Measurements from ENCODE around the gene NUP107.
A peak's percentile ranks its signal among the peaks of the same experiment; 100 is the strongest.

The NUP107 gene

DNA sequence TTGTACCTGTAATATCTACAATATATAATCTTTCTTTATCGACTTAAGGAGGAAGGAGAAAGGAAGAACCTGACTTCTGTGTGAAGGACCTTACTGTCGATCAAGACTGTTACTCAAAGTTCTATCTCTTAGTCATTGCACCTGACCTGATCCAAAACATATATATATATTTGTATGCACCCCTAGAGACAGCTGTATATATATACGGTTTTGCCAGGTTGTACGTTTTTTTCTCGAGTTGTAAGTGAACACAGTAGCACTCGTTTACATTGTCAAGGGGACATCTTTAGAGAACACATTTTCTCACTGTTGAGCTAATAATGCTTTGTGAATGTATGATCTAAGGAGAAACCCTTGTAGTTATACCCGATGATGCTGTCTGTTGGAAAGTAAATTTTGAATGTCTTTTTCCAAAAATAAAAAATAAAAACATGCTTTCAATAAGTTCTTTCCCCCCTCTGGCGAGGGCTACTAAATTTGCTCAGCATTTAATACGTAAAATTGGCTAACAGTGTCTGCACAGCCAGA, 58.7 kb downstream of the NUP107 start:
- no peak for DNase-seq

DNA sequence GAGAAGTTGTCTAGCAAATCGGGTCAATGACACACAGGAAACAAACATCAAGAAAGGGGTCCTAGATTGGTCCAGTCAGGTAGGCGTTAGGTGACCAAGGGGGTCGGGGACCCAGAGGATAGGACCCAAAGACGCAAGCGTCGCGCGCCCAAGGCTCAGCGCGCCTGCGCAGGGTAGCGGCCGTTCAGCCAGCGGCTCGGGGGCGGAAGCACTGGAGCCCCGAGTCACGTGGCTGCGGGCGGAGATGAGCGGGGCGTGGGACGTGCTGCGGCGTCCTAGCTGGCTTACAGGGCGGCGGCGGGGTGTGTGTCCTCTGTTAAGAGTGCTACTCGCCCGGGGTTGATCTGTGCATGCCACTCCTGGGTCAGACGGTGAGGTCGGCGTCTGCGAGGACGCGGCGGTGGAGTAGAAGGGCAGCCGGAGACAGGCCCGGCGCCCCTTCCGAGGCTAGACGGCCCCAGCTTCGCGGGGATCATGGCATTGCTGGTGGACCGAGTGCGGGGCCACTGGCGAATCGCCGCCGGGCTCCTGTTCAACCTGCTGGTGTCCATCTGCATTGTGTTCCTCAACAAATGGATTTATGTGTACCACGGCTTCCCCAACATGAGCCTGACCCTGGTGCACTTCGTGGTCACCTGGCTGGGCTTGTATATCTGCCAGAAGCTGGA, 59.3 kb downstream of the NUP107 start, which contains the start of gene SLC35E3:
TSS of gene SLC35E3 (plus strand) at position 273 of the 668 bp plus-strand sequence. CDS start at position 475, 202 bp downstream.
- peak; percentile 96 for DNase-seq

DNA sequence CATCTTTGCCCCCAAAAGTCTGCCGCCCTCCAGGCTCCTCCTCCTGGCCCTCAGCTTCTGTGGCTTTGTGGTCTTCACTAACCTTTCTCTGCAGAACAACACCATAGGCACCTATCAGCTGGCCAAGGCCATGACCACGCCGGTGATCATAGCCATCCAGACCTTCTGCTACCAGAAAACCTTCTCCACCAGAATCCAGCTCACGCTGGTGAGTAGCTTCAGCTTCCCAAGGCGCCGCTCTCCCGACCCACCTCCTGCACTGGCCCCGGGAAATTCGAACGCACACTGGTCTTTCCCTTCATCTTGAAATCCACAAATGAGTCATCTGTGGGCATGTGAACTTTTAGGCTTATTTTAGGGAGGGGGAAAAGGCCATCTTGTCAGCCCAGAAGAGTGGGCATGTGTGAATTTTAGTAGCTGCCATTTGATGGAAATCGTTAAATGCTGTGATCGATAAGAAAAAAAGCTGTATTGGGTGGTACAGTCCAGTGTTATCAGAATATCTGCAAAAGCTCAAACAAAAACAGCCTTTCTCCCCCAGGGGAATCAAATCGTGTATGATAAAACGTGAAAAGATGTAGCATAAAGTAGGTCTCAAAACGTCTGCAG, 59.9 kb downstream of the NUP107 start:
- DNase-seq = peak; percentile 63

DNA sequence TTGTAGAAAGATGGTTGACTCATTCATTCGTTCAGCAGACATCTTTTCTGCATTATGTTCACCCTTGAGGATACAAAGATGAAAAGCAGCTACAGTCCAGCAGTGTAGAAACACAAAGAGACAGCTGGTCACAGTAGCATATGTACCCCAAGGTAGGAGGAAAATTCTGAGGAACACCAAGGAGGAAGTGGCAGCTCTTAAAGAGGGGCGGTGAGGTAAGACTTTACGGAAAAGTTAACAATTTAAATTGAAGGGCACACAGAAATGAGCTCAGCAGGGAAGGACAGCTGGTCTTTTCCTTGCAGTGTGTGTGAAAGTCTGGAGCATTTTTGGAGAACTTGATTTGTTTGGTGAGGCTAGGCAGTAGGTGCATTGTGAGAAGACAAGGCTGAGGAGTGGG, 62.7 kb downstream of the NUP107 start:
- DNase-seq = no peak

DNA sequence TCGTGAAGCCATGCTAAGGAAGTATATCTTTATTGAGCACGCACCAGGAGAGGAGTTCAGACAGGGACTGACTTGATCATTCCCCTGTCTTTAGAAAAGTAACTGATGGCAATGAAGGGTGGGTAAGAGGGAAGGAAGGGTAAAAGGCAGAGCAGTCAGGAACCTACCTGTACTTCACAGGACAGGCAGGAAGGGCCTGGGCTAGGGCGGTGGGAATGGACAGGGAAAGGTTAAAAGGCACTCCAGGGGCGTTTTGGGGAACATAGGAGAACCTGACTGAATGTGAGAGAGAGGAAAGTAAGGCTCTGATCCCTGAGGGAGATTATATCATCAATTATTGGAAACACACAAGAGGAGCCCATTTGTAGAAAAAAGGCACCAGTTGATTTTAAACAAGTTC, 63.1 kb downstream of the NUP107 start:
- no peak for DNase-seq

DNA sequence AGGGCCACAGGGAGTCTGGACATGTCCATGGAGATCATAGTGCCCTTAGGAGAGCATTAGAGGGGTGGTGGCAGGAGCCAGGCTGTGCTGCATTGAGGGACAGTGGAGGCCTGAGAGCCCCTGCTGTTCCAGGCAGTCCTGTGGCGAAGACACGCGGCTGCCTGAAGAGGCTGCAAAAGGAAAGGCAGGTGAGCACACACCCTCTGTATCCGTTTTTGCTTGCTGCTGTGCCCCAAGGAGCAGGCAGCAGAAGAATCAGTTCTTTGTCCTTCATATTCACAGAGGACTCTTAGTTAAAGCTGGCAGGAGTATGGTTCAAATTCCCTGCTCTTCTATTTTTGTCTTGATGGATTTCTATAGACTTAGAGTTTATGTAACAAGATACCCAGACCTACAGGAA, 63.7 kb downstream of the NUP107 start:
- no peak for DNase-seq

DNA sequence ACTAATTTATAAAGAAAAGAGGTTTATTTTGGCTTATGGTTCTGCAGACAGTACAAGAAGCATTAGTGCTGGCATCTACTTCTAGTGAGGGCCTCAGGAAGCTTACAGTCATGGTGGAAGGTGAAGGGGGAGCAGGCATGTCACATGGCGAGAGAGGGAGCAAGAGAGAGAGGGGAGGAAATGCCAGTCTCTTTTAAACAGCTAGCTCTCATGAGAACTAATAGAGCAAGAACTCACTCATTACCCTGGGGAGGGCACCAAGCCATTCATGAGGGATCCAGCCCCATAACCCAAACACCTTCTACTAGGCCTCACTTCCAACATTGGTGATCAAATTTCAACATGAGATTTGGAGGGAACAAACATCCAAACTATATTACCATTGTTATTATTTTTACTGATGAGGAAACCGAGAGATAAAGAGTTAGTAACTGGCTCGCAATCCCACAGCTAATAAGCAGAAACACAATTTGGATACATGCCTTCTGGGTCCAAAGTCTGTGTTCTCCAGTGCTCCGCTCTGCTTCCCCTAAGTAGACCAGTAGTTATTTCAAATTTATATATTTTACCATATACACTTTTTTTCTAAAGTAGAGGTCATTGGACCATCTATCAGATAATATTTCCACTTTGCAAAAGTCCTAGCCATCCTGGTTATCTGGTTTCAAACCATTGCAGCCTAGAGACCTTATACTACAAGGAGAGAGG, 68.9 kb downstream of the NUP107 start:
- DNase-seq = no peak

DNA sequence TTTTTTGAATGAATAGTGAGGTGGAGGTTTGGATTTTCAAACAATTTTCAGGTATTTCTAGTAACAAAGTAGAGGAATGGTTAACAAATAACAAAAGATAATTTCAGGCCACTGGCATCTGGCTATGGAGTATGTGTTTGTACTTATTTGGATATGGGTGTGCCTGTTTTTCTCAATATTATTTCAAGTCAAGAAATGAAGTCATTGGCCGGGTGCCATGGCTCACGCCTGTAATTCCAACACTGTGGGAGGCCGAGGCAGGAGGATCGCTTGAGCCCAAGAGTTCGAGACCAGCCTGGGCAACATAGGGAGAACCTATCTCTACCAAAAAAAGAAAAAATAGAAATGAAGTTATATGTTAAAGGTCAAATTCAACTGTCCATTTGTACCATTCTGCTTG, 73.1 kb downstream of the NUP107 start:
- DNase-seq = no peak

DNA sequence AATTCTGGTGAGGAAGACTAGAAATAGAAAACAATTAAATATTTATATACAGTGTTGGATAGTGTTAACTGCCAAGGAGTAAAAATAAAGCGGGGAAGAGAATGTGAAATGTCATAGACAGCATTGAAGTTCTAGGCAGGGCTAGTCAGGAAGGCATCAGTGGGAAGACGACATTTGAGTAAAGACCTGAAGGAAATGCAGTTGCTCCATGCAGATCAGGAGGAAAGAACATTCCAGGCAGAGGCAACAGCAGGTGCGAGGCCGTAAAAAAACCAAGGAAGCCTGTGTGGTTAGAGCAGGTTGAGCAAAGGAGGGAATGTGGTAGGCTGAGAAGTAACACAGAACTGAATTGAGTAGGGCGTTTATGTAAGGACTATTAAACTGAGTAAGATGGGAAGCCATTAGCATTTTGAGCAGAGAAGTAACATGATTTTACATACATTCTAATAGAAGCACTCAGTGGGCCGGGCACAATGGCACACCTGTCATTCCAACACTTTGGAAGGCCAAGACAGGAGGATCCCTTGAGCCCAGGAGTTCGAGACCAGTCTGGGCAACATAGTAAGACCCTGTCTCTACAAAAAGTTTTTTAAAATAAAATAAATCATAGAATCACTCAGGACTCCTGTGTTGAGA, 74.1 kb downstream of the NUP107 start:
- no peak for DNase-seq

DNA sequence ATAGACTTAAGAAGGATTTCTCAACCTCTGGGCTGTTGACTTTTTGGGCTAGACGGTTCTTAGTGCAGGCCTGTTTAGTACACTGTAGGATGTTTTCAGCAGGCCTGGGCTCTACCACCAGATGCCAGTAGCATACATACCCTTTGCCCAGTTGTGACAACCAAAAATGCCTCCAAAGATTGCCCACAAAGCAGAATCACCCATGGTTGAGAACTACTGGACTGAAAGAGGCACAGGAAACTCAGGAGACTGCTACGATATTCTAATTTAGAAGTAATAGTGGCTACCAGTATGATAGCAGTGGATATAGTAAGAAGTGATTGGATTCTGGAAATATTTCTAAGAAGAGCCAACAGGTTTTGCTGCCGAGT, 74.6 kb downstream of the NUP107 start:
- DNase-seq = no peak

DNA sequence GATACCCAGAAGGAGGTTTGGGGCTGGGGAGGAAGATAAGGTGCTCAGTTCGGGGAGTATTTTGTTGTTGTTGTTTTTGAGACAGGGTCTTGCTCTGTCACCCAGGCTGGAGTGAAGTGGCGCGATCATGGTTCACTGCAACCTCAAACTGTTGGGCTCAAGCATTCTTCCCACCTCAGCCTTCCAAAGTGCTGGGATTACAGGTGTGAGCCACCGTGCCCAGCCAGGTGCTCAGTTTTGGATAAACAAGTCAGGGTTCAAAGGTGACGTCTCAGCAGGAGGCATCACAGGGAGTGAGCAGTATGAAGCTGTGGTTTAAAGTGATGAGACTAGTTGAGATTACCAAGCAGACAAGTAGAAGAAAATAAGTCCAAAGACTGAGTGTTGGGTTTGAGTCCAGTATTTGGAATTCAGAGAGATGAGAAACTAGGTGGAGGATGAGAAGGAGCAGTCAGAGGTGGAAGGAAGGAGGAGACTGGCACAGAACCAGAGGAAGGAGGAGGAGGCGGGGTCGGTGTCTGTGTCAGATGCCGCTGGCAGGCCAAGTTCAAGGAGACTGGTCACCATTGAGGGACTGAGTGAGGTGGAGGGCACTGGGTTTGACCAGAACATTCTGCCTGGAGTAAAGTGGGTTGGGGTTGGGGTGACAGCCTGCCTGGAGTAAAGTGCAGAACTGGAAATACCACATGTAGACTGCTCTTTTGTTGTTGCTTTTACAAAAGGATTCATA, 75.3 kb downstream of the NUP107 start:
- DNase-seq = no peak

DNA sequence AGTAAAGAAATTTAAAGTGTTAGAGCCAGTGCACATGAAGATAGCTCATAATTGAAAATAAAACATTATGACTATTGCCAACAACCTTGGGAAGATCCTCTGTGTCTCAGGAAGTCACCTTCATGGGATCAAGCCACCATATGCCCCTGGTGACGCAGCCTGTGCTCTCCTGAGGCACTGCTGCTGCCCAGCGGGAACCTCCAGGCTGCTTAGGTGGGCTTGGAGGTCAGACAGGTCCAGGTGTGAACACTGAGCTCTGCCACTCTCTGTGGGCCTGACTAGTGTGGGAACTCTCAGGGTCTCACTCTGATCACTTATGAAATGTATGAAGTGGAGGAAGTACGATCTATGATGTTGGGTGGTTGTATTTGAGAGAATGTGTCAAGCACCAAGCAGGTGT, 75.9 kb downstream of the NUP107 start:
- no peak for DNase-seq

DNA sequence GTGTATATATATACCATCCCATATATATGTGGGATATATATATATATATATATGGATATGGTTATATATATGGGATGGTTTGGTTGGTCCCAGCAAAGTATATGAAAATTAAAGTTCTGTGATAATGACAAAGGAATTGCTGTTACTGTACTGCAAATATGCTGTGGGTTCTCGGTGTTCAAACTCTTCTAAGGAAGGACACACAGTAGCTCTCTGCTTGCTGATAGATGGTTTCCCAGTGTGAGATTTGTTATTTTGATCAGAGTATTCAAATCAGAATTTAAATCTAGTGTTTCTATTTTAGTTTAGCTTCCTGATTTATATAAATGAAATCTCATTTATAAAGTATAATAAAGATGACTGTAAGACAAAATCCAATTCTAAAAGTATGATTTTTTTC, 78.9 kb downstream of the NUP107 start:
- DNase-seq = no peak

DNA sequence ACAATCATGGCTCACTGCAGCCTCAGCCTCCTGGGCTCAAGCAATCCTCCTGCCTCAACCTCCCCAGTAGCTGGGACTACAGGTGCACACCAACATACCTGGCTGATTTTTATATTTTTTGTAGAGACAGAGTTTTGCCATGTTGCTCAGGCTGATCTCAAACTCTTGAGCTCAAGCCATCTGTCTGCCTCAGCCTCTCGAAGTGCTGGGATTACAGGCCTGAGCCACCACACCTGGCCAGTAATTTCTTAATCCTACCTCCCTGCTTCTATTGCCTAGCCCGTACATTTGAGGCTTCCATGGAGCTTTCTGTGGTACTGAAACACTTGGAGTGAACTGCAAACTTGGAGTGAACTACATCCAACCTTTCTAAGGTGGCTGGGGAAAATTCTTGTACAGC, 79.9 kb downstream of the NUP107 start:
- no peak for DNase-seq

DNA sequence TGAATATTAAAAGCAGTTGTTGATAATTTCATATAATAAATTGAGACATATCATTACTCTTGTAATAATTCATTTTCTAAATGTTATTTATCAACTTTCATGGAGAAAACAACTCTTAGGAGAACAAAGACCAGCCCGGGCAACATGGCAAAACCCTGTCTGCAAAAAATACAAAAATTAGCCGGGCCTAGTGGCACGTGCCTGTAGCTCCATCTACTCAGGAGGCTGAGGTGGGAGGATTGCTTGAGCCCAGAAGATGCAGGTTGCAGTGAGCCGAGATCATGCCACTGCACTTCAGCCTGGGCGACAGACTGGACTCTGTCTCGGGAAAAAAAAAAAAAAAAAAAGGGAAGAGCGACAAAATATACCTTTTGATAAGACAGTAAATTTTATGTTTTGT, 80.4 kb downstream of the NUP107 start:
- no peak for DNase-seq

DNA sequence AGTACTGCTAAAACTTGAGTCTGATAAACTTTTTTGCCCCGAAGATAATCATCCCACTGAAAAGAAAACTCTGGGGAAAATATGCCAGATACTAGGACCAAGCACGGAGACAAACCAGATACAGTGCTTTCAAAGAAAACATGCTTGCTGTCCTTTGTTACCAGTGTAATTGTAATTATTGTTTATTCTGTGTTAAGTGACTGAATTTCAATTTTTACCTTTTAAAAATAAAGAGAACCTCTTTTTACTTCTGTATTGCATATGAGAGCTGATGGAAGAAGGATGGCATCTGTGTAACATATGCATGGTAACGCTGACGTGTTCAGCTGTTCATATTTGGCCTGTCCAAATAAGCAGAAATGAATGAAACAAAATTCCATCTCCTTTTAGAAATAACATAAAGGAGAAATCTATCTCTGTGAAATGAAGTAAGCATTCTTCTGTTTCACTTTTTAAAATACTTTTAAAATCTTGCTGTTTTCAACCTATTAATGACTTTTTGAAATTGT, 81.7 kb downstream of the NUP107 start:
- DNase-seq = no peak

DNA sequence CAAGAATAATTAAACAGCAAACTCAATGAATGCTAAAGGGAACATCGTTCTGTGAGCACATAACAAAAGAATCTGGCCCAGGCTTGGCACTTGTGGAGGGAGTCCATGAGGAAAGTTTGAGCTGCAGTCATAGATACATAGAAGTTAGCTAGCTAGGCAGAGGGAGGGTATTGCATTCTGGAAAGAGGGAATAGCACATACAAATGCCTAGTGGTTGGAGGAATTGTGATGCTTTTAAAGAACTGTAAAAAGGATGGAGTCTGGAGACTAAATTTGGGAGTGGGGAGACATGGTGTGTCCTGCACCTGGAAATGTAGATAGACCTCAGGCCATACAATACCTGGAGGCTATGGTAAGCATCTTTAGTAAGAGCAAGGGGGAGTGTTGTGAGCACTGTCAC, 83.2 kb downstream of the NUP107 start:
- no peak for DNase-seq

DNA sequence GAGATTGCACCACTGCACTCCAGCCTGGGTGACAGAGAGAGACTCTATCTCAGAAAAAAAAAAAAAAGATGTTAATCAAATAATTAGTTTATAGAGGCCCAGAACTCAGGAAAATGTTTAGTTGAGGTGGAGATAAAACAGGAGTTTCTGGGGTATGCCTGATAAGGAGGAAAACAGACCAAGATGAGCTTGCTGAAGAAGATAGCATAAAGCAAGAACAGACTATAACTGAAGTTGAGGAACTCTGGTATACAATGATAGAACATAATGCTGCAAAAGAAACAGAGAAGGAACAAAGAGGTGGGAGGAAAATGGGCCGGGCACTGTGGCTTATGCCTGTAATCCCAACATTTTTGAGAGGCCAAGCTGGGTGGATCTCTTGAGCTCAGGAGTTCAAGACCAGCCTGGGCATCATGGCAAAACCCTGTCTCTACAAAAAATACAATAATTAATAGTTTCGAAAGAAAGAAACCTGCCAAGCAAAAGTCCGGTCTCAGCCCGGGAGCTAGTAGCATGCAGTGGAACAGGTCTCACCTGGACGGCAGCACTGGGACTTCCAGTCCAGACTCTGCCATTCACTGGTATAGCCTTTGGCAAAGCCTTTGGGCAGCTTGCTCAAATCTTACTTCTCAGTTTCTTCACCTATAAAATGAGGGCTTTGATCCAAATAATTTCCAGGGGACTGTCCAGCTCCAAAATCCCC, 84.6 kb downstream of the NUP107 start:
- no peak for DNase-seq

DNA sequence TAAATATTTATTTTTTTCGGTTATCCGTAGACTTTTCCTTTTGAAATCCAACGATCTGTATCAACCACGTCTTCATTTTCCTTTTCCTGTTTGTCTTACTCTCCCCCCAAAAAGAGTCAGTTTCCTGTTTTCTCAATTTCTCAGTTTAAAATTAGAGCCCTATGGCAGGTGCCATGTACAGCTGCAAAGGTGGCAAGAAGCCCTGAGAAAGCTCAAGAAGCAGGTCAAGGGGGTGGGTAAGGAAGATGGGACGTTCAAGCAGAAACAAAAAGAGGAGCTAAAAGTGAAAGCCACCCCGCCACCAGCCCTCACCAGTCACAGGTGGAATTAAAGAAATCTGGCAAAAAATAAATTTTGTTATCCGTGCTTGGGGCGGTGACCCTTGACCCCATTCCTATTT, 85.9 kb downstream of the NUP107 start:
- DNase-seq = no peak

DNA sequence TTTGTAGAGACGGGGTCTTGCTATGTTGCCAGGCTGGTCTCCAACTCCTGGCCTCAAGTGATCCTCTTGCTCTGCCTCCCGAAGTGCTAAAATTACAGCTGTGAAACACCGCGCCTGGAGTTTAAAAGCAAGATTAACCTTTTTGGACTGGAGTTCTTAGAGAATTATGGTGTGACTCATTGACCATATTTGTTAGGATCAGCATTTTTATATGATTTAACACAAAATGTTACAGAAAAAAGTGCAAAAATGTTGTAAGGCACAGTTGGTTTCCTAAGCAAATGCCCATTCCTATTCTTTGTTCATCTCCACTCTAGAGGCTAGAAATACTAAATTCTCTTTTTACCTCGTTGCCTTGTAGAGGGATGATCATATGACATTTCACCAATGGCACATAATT, 86.8 kb downstream of the NUP107 start:
- DNase-seq = no peak

DNA sequence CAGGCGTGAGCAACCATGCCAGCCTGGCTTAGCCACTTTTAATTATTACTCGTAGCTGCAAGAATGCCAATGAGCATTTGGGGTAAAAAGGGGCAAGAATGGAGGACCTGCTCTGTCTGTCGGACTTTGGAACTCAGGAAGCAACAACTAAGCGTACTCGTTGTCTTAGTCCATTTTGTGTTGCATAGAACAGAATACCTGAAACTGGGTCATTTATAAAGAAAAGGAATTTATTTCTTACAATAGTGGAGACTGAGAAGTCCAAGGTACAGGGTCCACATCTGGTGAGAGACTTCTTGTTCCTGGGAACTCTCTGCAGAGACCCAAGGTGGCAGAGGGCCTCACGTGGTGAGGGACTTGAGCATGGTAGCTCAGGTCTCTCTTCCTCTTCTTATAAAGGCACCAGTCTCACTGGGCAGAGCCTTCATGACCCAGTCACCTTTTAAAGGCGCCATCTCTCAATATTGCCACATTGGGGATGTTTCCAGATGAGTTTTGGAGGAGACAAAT, 88.4 kb downstream of the NUP107 start:
- no peak for DNase-seq

Measured in activated CD4-positive, alpha-beta T cell treated with anti-CD3 and anti-CD28 coated beads, Interleukin-10, Interleukin-2, amounts not matched to agents 100 ng/mL and 50 ng/mL, durations not matched to agents 16 hours and 8 hours (primary cell).